HG03442 (cell line): ENCODE results near the gene FYB1.

ENCODE experiments used
- ATAC-seq: cut with Tn5 transposase; IDR thresholded peaks from one replicate; pipeline ENCODE4 v1.9.1; 2021; ENCODE audit warnings: mild to moderate bottlenecking, moderate library complexity; ENCODE audit not compliant: unreplicated experiment

FYB1 gene

DNA sequence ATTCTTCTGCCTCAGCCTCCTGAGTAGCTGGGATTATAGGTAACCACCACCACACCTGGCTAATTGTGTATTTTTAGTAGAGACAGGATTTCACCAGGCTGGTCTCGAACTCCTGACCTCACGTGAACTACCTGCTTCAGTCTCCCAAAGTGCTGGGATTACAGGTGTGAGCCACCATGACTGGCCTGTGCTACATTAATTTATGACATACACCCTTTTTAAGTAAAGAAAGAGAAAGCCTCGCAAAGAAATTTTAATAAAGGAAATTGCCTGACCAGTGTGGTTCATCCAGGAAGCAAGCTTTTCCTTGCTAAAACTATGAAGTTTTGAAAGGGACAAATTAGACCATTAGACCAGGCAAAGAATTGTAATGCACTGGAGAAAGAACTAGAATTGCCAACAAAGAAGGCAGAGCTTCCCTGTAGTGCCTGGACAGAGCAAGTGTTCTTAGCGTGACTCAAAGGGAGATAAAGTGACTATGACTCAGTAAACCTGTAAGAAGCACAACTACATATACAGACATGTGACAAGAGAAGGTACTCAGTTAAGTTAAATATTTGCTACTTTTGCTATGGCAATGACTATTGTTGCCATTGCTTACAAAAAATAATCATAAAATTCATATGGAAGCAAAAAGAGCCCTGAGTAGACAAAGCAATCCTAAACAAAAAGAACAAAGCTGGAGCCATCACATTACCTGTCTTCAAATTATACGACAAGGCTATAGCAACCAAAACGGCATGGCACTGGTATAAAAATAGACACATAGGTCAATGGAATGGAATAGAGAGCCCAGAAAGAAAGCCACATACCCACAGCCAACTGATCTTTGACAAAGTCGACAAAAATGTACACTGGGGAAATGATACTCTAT lies 54.6 kb downstream of the FYB1 start:
- ATAC-seq: no peak

DNA sequence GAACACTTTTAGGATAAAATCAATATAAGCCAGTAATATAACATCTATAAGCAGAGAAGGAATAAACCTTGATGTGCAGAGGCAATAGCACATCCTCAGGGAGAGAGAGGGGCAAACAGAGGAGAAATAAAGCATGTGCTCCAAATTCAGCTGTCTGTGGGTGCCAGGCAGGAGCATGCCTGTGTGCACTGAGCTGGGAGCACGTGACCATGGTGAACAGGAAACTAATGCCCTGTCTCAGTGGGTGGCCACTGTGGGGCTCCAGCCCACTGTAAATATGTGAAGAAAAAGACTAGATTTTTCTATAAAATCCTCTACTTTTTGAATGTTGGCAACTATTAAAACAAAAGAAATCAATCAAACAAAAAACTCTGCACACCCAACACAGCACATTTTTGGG lies 55.3 kb downstream of the FYB1 start:
- ATAC-seq: no peak

DNA sequence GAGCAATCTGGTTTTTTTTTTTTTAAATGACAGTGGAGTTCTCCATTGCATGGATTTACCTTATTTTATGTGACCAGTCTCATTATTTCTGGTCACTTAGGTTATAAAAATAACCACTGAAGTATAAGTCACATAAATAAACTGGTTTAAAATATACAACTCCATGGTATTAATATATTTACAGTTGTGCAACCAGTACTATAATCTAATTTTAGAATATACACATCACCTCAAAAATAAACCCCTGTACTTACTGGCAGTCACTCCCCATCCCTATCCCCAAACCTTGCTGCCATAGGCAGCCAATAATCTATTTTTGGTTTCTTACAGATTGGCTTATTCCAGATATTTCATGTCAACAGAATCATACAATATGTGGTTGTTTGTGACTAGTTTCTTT lies 57.8 kb downstream of the FYB1 start:
- ATAC-seq: no peak

DNA sequence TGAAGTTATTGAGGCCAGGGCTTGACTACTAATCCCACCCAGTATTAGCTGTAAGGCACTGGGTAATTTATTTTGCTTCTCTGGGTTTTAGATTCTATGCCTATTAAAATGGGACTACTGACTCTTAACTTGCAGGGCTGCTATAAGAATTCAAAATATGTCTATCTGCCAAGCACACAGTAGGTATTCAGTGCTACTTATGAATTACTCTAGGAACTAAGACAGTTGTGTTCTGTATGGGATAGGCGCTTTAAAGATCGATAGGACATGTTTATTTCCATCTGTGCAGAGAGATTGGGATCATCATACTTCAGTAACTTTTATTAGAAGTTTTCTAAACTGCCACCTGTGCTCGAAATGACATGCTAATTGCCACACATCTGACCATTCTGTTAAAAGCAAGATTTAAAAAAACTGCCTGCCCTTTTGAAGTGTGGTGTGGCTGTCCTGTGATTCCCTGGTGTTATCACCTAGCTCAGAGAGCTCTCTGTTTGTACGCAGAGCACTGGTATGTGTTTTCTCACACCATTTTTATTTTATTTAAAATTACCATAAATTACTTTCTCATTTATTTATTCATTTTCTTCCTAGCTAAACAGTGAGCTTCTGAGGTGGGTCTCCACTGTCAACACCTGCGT lies 58.7 kb downstream of the FYB1 start:
- no peak for ATAC-seq

DNA sequence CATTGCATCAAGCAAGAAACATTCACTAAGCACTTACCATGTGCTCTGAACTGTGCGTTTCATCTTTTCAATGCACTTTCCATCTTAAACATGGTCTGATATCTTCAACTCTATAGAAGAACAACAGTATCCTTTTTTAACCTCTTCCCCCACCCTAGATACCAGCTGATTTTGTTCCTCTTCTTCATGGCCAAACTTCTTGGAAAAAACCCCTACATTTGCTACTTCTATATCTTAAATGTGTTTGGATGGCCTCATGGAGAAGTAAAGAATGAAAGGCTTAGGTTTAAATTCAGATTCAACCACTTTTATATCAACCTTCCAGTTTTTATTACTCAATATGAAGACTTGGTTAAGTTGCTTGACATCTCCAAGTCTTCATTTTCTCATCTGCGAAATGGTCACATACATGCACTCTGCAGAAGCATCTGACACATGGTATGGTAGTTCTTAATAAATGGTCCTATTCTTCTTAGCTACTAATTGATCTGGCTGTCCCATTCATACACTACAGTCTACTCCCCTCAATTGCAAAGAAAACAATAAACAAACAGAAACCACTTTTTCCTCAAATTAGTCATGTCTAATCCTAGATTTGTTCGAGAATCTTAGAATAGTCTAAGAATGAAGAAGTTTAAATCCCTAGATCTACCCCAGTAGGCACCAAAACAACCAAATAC lies 59.4 kb downstream of the FYB1 start:
- no peak for ATAC-seq

DNA sequence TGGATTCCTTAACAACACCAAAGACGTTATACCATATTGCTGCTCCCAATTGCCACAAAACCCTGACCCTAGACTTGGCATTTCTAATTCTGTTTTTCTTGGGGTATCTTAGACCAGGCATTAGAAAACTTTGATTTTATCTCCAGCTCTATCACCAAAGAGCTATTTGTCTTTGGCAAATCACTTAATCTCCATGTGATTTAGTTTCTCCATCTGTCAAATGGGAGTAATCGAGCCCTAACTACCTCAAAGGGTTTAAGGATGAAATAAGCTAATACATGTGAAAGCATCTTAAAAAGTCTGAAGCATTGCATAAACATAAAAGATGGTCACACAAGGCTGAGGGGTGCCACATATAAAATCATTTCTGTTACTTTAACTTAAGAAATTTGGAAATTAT lies 60.6 kb downstream of the FYB1 start:
- ATAC-seq: no peak

DNA sequence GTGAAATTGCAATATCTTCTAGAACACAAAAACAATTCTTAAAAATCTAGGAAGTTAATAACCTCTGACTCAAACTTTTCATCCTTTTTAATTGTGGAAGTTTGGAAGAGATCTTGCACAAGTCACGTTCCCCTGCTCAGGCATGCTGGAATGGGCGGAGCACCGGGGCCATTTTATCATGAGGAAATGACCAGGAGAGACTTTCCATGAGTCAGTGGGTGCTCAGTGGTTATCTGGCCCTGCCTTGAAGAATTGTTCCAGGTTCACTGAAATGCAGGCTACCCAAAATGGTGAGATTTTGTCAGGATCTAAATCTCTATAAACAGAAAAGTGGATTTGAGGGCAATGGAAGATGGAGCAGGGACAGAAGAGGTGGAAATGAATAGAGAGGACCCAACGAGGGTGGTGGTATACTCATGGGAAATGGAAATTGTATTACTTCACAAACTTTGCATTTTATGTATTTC lies 61.2 kb downstream of the FYB1 start:
- ATAC-seq: no peak

DNA sequence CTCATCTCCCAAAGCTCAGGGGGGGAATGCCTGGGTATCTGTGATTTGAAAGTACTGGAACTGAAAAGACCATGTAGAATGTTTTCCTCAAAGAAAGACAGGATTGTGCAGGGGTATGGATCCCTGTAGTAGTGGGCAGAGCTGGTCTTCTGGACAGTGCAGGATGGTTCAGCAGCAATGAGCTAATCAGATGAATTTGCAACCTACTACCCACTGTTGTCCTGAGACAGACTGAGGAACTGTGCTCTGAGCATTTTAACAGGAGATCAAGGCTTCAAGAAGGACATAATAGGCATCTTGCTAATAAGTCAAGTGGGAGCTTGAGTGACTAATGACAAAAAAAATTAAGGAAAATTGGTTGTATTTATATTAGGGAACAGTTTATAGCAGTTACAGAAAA lies 61.7 kb downstream of the FYB1 start:
- ATAC-seq: no peak

DNA sequence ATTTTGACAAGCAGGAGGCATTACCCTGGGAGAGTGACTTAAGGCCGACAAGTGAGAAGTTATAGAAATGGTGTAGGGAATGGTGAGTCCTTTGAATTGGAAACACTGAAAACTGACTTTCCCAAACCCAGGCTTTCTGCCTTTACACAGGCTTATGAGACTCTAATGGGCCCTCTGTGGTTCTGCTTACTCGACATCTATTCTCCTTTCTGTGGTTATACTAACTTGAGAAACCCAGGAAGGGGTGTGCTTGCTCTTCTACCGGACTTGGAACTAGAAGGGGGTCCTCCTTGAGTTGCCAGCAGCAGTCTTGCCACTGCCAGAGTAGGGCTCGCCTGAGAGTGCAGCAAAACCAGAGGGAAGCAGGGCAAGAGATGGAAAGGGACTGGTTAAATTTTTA lies 63.3 kb downstream of the FYB1 start:
- no peak for ATAC-seq

DNA sequence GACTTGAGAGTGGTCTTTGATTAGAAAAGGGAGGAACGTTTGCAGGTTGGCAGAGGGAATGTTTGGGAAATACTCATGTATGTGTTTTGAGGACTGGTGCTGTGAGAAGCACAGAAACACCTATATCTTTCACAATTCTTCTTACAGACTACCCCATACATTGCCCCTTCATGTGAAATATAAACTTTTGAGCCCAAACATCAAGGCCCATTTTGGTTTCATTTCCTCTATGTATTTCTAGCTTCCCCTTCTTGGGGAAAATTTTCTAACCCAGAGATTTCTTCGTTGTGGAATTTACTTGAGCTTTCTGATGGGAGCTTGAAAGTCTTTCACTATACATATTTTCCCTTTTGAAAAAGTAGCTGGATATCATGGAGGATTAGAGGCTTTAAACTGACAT lies 67.6 kb downstream of the FYB1 start:
- ATAC-seq: no peak

DNA sequence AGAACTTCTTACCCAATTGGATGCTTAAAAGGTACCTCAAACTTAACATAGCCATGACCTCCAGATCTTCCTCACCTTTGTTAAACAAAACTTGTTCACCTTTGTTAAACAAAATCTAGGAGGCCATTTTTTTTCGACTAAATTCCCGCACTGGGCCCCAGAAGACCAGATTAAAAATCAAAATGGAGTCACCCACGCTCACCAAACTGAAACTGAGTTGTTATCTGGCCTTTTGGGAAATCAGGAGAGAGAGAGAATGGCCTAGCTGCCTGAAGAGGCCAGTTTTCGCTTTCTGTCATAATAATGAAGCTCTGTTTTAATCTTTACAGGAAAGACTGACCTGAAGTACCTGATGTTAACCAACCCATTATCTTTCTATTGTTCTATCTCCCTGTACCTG lies 69.4 kb downstream of the FYB1 start:
- ATAC-seq: no peak

DNA sequence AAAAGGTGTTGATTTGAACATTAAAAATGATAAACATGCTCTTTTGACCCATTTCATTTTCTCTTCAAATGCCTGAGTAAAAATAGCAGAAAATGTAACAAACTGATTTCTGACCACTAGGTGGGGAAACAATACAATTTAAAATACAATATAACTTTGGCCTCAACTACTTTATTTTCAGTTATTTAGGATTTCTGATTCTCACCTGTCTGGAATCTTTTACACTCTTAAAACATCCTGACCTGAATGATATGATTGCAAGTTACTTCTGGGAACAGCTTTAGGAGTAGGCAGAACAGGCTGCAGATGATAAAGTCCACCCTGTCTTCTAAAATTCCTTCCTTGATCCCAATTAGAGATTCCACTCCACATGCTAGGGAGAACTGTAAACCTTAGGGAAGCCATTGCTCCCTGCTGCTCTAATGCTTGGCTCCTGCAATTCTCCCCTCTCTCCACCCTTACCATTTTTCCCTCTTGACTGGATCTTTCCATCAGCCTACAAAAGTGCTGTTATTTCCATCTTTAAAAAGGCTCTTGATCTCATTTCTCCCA lies 70.3 kb downstream of the FYB1 start:
- no peak for ATAC-seq

DNA sequence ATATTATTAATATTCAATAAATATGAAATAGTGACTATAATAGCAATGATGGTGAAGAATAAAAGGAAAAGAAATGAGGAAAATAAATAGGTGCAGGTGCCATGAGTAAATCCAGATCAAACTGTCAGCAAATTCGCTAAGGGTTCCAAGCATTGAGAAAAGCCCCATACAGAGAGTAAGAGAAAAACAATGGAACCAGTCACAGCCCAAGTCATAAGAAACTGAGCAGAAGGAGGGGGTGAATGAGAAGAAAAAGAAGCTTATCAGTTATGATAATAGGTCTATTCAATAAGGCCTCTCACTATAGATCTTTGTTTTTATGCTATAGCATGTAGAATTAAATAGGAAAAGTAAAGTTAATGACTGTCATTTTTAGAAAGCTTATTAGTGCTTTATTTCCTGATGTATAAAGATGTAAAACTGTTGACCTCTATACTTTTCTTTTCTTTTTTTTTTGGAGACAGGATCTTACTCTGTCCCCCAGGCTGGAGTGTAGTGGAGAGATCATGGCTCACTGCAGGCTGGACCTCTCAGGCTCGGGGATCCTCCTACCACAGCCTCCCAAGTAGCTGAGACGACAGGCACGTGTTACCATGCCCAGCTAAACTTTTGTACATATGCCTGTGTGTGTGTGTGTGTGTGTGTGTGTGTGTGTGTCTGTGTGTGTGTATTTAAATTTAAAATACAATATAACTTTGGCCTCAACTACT lies 72.4 kb downstream of the FYB1 start:
- ATAC-seq: no peak

DNA sequence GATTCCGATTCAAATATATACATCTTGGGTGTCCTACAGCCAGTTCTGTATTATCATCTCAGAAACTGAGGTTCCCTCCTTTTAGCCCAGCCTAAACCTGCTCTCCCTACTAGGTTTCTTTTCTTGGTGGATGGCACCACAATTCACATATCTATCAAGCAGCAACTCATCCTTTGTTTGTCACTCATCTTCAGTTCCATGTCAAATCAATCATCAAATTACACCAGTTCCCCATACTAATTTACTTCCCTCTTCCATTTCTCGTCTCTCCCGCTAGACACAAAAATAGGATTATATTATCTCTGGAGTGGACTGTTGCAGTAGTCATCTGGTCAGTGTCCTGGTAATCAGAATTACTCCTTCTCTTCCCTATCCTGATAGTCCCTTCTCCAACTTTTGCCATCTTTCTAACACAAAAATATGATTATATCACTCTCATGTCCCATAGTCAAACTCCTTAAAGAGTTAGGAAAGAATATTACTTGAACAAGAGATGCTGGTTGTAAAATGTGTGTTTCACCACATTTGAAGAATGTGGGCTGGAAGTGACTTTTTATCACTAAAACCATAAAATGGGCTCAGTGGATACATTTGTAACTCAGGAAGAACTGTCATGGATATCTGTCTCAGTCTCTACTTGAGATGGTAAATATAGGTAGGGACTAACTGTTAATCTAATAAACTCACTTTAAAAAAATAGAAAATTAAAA lies 76.1 kb downstream of the FYB1 start:
- no peak for ATAC-seq

DNA sequence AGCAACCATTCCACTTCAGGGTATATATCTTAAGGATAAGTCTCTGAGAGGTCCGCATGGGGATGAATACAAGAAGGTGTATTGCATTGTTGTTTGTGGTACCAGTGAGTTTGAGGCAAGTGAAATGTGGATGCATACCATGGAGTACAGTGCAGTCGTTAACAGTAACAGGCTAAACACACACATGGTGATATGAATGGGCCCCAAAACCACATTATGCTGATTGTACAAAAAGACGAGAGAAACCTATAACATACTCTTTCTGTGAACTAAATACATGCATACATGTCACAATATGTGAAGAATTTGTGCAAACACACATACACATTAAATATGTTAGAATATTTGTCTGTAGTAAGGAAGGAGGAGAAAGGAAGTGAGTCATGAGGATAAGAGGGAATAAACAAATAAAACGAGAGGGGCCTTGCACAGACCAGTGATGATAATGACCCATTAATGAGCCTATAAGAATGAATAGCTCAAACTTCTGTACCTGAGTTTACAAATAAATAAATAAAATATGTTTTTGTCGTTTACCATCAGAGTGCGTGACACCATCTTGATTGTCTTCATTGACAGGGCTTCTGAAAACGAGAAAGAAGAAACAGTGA lies 78.7 kb downstream of the FYB1 start:
- no peak for ATAC-seq

DNA sequence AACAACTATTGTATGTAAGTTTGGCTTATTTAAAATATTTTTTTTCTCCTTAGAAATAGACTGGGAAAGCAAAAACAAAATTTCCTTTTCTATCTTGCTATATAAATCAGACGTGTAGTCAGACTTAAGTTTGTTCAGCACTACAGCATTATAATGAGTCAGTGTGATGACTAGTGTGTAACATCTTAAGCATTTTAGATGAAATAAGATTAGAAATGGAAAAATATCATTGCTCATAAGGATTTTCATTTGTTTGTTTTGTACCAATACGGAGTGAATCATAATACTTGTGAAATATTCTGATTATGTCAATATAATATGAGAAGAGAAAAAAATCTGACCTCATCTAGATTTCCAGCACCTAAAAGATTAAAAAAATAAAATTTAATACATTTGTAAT lies 80.5 kb downstream of the FYB1 start:
- ATAC-seq: no peak

DNA sequence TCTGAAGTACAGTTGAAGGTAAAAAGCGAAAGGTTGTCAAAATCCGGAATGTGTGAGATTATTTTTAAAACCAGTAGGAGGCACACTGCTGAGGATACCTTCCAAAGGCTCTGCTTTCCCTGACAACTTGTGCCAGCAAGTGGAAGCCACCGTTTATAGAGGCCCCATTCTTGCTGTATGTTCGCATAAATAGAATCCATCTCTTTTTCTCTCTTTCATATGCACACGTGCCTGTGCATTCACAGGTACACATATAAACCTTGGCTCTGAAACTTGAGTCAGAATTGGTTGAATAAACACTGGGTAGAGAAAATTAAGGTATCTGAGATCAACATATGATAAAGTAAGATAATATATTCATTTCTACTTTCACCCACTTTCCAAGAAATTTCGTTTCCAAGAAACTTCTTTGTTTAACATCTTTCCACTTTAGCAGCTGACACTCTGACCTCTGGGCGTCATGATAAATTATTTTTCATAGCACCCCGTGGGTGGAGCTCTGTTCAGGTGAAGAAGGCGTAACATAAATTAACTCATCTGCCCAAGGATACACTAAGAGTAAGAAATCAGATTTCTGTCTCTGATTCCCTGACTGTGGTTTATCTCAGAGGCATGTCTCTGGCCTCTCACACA lies 81.4 kb downstream of the FYB1 start:
- no peak for ATAC-seq

DNA sequence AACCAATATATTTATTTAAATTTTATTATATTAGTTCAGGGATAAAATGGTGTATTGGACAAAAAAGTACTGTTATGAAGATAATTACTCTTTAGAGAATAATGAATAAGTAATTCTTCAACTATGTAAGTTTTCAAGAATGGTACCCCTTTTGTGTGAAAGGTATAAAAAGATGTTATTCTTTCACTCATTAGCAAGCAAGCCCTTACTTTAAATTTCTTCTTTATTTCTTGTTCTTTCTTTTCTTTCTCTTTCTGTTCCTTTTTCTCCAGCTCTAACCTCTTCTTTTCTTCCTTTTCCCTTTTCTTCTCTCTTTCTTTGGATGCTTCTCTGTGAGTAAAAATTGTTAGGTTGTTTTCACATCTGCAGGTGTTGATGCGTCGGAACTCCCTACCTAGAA lies 82.0 kb downstream of the FYB1 start:
- no peak for ATAC-seq

DNA sequence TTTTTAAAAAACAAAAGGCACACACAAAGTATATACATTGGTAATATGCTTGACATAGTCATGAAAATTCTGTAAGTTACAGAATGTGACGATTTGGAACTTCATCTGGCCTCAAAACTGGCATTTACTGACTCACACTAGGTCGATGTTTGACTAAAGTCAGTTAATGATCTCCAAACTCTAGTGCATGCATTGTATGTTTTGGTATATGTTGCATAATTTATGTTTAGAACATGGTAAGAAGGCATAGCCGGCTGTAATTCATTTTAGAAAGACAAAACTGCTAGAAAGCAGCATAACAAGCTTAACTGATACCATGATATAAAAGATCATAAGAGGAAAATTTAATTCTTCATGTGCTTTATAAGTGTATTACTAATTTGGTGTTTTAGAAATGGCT lies 86.6 kb downstream of the FYB1 start:
- ATAC-seq: no peak

DNA sequence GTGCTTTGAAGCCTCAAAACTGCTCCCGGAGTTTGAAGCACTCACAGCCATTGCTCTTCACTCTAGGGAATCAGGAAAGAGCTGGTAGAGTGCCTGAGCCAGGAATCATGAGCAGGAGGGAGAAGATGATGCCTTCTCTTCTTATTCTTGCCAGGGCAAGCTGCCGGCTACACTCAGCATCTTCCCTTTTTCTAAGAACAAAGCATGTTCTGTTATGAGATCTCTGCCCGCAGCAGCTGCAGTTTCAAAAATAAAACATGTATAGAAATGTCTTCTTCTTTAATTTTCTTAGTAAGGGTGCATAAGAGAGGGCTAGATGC lies 87.3 kb downstream of the FYB1 start:
- ATAC-seq: no peak
